HepG2 (cell line): ENCODE data around the gene SHROOM1. TPM values are rescaled to one million over a fixed set of nuclear protein-coding genes. Genes with fewer than 3 reads are reported as not detected.

Experiments used
- ATAC-seq: fragments of 200-7000 bp; cut with Tn5 transposase; 3 replicates; pipeline ENCODE4 v1.9.1; 2020; ENCODE audit warnings: mild to moderate bottlenecking, moderate library complexity
- BruUV-seq: library from RNA; stranded (reverse); fragments of 400-500 nt; replicated peaks from 2 replicates; lab custom pipeline; 2021; lab: Mats Ljungman, UMichigan
- CTCF ChIA-PET: fragments of 300-600 bp; formaldehyde crosslinking; extraction: SDS; loops from one replicate; lab custom pipeline; 2021; ENCODE audit warnings: low total read pairs, inconsistent platforms, low intra/inter-chr PET ratio; lab: Yijun Ruan, JAX
- POLR2A ChIA-PET: fragments of 350-600 bp; sonication (Branson Sonifier 250); formaldehyde crosslinking; loops from one replicate; lab custom pipeline; 2020; ENCODE audit warnings: antibody characterized with exemption, inconsistent platforms; lab: Yijun Ruan, JAX
- DNase-seq: peaks from one replicate; pipeline ENCODE4 v3.0.0-alpha.2; 2015; ENCODE audit warnings: low spot score
- FAIRE-seq: peaks from 3 replicates; lab custom pipeline; 2011; peaks lifted over from hg19 to GRCh38; lab: Jason Lieb, UNC
- H2AFZ ChIP-seq: one replicate; pipeline ENCODE4 v1.6.1; 2011; ENCODE audit warnings: low read length, inconsistent platforms
- H3K27ac ChIP-seq: fragments of 300-600 bp; 3 replicates; pipeline ENCODE4 v1.8.0; 2011; ENCODE audit warnings: mixed run types, mild to moderate bottlenecking, mixed read lengths, low read length, inconsistent platforms; ENCODE audit not compliant: insufficient read depth; ENCODE audit errors: extremely low read length
- H3K27me3 ChIP-seq, 2 experiments: fragments of 200-600 bp in 1 of 2; 2 replicates in 1 of 2; 3 replicates in 1 of 2; pipeline versions ENCODE4 v1.6.0 to v1.8.0; 2011; ENCODE audit warnings: low read length in 2 of 2, mild to moderate bottlenecking in 2 of 2, moderate library complexity in 2 of 2, inconsistent platforms in 1 of 2; ENCODE audit not compliant: insufficient read depth in 2 of 2, control insufficient read depth in 1 of 2
- H3K36me3 ChIP-seq, 2 experiments: fragments of 200-600 bp in 1 of 2; replicated peaks in 1 of 2; 2 replicates in 1 of 2; 3 replicates in 1 of 2; pipeline versions ENCODE4 v1.5.1 to v1.8.0; 2011; ENCODE audit warnings: low read length in 2 of 2, inconsistent platforms in 1 of 2; ENCODE audit not compliant: insufficient read depth in 2 of 2, control insufficient read depth in 1 of 2
- H3K4me1 ChIP-seq: 2 replicates; pipeline ENCODE4 v1.5.1; 2012; ENCODE audit warnings: low read length, inconsistent platforms; ENCODE audit not compliant: insufficient read depth
- H3K4me2 ChIP-seq: 2 replicates; pipeline ENCODE4 v1.6.0; 2011; ENCODE audit warnings: low read depth, low read length, inconsistent platforms
- H3K4me3 ChIP-seq, 3 experiments: fragments of 200-600 bp in 1 of 3; sonication (generic), shearing (Covaris generic) in 1 of 3; replicated peaks in 1 of 3; 2 replicates each; pipeline ENCODE4 v1.5.1; 2011 to 2016; ENCODE audit warnings: low read length in 3 of 3, inconsistent platforms in 2 of 3, low read depth in 2 of 3, mild to moderate bottlenecking in 2 of 3, control low read depth in 1 of 3, mixed read lengths in 1 of 3; ENCODE audit not compliant: insufficient read depth in 1 of 3
- H3K79me2 ChIP-seq: one replicate; pipeline ENCODE4 v1.6.1; 2011; ENCODE audit warnings: low read length, inconsistent platforms; ENCODE audit not compliant: insufficient read depth
- H3K9ac ChIP-seq: 2 replicates; pipeline ENCODE4 v1.6.0; 2011; ENCODE audit warnings: mild to moderate bottlenecking, low read depth, low read length, inconsistent platforms; ENCODE audit not compliant: insufficient read depth
- H3K9me3 ChIP-seq: 2 replicates; pipeline ENCODE4 v1.5.1; 2012; ENCODE audit warnings: mild to moderate bottlenecking, low read length
- H4K20me1 ChIP-seq: 2 replicates; pipeline ENCODE4 v1.6.0; 2011; ENCODE audit warnings: inconsistent platforms, mild to moderate bottlenecking, low read length, moderate library complexity; ENCODE audit not compliant: insufficient read depth
- EZH2 ChIP-seq: conservative IDR thresholded peaks from 2 replicates; pipeline ENCODE4 v1.6.1; 2012; ENCODE audit warnings: mild to moderate bottlenecking, low read depth, low read length, moderate library complexity
- FLYWCH1 ChIP-seq: sonication (generic); formaldehyde crosslinking; IDR thresholded peaks from 2 replicates; pipeline ENCODE4 v1.8.1; 2023; ENCODE audit warnings: mild to moderate bottlenecking, missing genetic modification reagents
- GABPB1 ChIP-seq: IDR thresholded peaks from 2 replicates; pipeline ENCODE4 v1.6.1; 2016; ENCODE audit warnings: mild to moderate bottlenecking, missing genetic modification reagents, moderate library complexity, missing compliant biosample characterization
- JUN ChIP-seq: sonication (generic); formaldehyde crosslinking; IDR thresholded peaks from 2 replicates; pipeline ENCODE4 v1.4.0; 2020; ENCODE audit warnings: mild to moderate bottlenecking, missing genetic modification reagents
- KLF15 ChIP-seq: sonication (generic); formaldehyde crosslinking; IDR thresholded peaks from 2 replicates; pipeline ENCODE4 v1.8.1; 2023; ENCODE audit warnings: borderline replicate concordance, mild to moderate bottlenecking, inconsistent platforms, missing genetic modification reagents, mixed read lengths
- MEIS1 ChIP-seq: sonication (generic); formaldehyde crosslinking; IDR thresholded peaks from 2 replicates; pipeline ENCODE4 v1.9.0; 2021; ENCODE audit warnings: mild to moderate bottlenecking, missing genetic modification reagents, moderate library complexity, borderline replicate concordance
- MIXL1 ChIP-seq: IDR thresholded peaks from 2 replicates; pipeline ENCODE4 v1.6.1; 2016
- MTA3 ChIP-seq: sonication (generic); formaldehyde crosslinking; IDR thresholded peaks from 2 replicates; pipeline ENCODE4 v1.4.0; 2020; ENCODE audit warnings: missing genetic modification reagents
- NAIF1 ChIP-seq: sonication (generic); formaldehyde crosslinking; IDR thresholded peaks from 2 replicates; pipeline ENCODE4 v1.5.0; 2020; ENCODE audit warnings: mild to moderate bottlenecking, missing genetic modification reagents, borderline replicate concordance
- NFKBIZ ChIP-seq: IDR thresholded peaks from 2 replicates; pipeline ENCODE4 v1.6.1; 2018; ENCODE audit warnings: missing genetic modification reagents, missing compliant biosample characterization
- NONO ChIP-seq, 2 experiments: fragments of 450-650 bp in 1 of 2; sonication (generic) in 1 of 2; formaldehyde crosslinking in 1 of 2; IDR thresholded peaks in 1 of 2; conservative IDR thresholded peaks in 1 of 2; 2 replicates each; pipeline versions ENCODE4 v1.6.1 to v1.8.0; 2017 to 2022; ENCODE audit warnings: mild to moderate bottlenecking in 1 of 2, missing genetic modification reagents in 1 of 2, moderate library complexity in 1 of 2
- REPIN1 ChIP-seq: sonication (generic); formaldehyde crosslinking; IDR thresholded peaks from 2 replicates; pipeline ENCODE4 v1.8.0; 2022; ENCODE audit warnings: missing genetic modification reagents, low read depth, mild to moderate bottlenecking, borderline replicate concordance
- SIX1 ChIP-seq: sonication (generic); formaldehyde crosslinking; IDR thresholded peaks from 2 replicates; pipeline ENCODE4 v1.4.0; 2020; ENCODE audit warnings: missing genetic modification reagents, borderline replicate concordance
- TBL1XR1 ChIP-seq: fragments of 150-350 bp; IDR thresholded peaks from 2 replicates; pipeline ENCODE4 v1.6.1; 2014; ENCODE audit warnings: borderline replicate concordance, low read length; ENCODE audit not compliant: partially characterized antibody
- ZNF496 ChIP-seq: sonication (generic); formaldehyde crosslinking; IDR thresholded peaks from 2 replicates; pipeline ENCODE4 v1.8.1; 2023; ENCODE audit warnings: mild to moderate bottlenecking, moderate library complexity, missing genetic modification reagents; ENCODE audit not compliant: insufficient replicate concordance
- ZNF552 ChIP-seq: sonication (generic); formaldehyde crosslinking; IDR thresholded peaks from 2 replicates; pipeline ENCODE4 v1.9.0; 2022; ENCODE audit warnings: missing genetic modification reagents, mild to moderate bottlenecking, borderline replicate concordance
- ZNF780A ChIP-seq: sonication (generic); formaldehyde crosslinking; IDR thresholded peaks from 2 replicates; pipeline ENCODE4 v1.8.0; 2022; ENCODE audit warnings: mild to moderate bottlenecking, missing genetic modification reagents, moderate library complexity
- ZNF83 ChIP-seq: sonication (generic); formaldehyde crosslinking; IDR thresholded peaks from 2 replicates; pipeline ENCODE4 v1.4.0; 2020; ENCODE audit warnings: missing genetic modification reagents, mild to moderate bottlenecking, borderline replicate concordance
- ZSCAN31 ChIP-seq: sonication (generic); formaldehyde crosslinking; IDR thresholded peaks from 2 replicates; pipeline ENCODE4 v1.5.0; 2020; ENCODE audit warnings: low read depth, mild to moderate bottlenecking, missing genetic modification reagents
- WGBS: methylation state at CpG from one replicate; pipeline ENCODE4 v1.1.6; 2017; ENCODE audit warnings: low lambda C conversion rate; 5-methylcytosine and 5-hydroxymethylcytosine counted together
- in situ Hi-C: cut with HindIII; loops from 2 replicates; pipeline ENCODE4 v1.10.0; 2017; ENCODE audit warnings: low pct_unique_long_range_greater_than_20kb; ENCODE audit not compliant: extremely low pct_ligation_motif_present
- intact Hi-C: fragments of 100-400 bp; cut with micrococcal nuclease; formaldehyde crosslinking; loops from one replicate; pipeline ENCODE4 v1.10.0; 2022; ENCODE audit not compliant: unreplicated experiment
- polyA plus RNA-seq, 8 experiments: library from polyadenylated mRNA; depleted of rRNA in 3 of 8; stranded (reverse) in 7 of 8; unstranded in 1 of 8; fragments of >200 nt; fragmentation: Illumina TruSeq in 4 of 8; extraction: Trizol in 4 of 8; gene quantifications; 2 replicates each; pipeline versions ENCODE4 v1.2.1 to v1.2.3, GENCODE V29; 2011 to 2016; ENCODE audit warnings: low read depth in 4 of 8, missing spikeins in 1 of 8, mixed read lengths in 1 of 8; ENCODE audit not compliant: insufficient read depth in 1 of 8
- total RNA-seq, 5 experiments: library from RNA; depleted of rRNA; stranded (reverse); fragments of >200 nt; fragmentation: Illumina TruSeq; extraction: Trizol; gene quantifications; 2 replicates each; pipeline ENCODE4 v1.2.3, GENCODE V29; 2016; ENCODE audit warnings: low read depth in 1 of 5
- TF ChIP-seq, protein P1 (sequence below): sonication (generic); formaldehyde crosslinking; IDR thresholded peaks from 2 replicates; pipeline ENCODE4 v1.4.0; 2020; ENCODE audit warnings: missing genetic modification reagents
- TF ChIP-seq, protein P2 (sequence below): IDR thresholded peaks from 2 replicates; pipeline ENCODE4 v1.6.1; 2016
- TF ChIP-seq, protein P3 (sequence below): IDR thresholded peaks from 2 replicates; pipeline ENCODE4 v1.6.1; 2016; ENCODE audit warnings: low read depth

SHROOM1 gene
- total and polyA plus RNA-seq, 2 of the 13 experiments (the other 11 are each of a cell fraction or from before 2014, with no cell fraction given) = 18.2 to 25.7 TPM

DNA sequence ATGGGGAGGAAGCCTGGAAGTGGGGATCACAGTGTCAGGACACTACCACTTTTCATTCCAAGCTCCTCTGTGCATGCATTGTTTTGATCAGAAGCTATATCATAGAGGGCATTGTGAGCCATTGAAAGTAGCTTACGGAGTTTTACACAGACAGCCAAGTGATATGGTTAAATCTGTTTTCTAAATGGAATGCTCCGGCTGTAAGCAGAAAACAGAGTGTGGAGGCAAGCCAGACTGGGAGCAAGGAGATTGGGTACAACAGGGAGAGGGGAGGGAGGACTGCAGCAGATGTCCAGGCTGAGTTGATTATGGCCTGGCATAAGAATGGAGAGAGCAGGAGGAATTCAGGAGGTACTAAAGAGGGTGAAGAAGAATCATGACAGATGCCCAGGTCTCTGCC, 32.8 kb downstream of the SHROOM1 start (continued):
- TF ChIP-seq, protein P1, sequence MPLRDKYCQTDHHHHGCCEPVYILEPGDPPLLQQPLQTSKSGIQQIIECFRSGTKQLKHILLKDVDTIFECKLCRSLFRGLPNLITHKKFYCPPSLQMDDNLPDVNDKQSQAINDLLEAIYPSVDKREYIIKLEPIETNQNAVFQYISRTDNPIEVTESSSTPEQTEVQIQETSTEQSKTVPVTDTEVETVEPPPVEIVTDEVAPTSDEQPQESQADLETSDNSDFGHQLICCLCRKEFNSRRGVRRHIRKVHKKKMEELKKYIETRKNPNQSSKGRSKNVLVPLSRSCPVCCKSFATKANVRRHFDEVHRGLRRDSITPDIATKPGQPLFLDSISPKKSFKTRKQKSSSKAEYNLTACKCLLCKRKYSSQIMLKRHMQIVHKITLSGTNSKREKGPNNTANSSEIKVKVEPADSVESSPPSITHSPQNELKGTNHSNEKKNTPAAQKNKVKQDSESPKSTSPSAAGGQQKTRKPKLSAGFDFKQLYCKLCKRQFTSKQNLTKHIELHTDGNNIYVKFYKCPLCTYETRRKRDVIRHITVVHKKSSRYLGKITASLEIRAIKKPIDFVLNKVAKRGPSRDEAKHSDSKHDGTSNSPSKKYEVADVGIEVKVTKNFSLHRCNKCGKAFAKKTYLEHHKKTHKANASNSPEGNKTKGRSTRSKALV = no peak
- TF ChIP-seq ZNF496 (CRISPR knock-in tag) (no peak), TBL1XR1 (no peak), NFKBIZ (CRISPR knock-in tag) (no peak), ZNF552 (no peak), FLYWCH1 (no peak), NONO (IDR thresholded peaks at IDR 0.05) (no peak), NONO (CRISPR knock-in tag; conservative IDR thresholded peaks at IDR 0.05) (no peak), SIX1 (CRISPR knock-in tag) (no peak), ZNF83 (no peak), ZNF780A (CRISPR knock-in tag) (no peak), REPIN1 (no peak)
- TF ChIP-seq, protein P2, sequence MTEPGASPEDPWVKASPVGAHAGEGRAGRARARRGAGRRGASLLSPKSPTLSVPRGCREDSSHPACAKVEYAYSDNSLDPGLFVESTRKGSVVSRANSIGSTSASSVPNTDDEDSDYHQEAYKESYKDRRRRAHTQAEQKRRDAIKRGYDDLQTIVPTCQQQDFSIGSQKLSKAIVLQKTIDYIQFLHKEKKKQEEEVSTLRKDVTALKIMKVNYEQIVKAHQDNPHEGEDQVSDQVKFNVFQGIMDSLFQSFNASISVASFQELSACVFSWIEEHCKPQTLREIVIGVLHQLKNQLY (CRISPR knock-in tag) = no peak
- TF ChIP-seq, all 625 proteins: peak for 0

DNA sequence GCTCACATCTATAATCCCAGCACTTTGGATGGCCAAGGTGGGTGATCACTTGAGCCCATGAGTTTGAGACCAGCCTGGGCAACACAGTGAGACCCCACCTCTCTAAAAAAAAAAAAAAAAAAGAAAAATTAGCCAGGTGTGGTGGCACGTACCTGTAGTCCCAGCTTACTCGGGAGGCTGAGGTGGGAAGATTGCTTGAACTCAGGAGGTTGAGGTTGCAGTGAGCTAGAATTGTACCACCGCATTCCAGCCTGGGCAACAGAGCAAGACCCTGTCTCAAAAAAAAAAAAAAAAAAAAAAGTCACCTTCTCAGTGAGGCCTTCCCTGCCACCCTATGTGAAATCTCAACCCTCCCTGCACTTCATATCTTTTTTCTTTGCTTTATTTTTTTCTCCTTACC, 39.4 kb downstream of the SHROOM1 start:
- DNase-seq (no peak), FAIRE-seq (no peak), ATAC-seq (no peak)
- Histone ChIP-seq H3K36me3 (peaks cover 0 to 2% of the 10 kb centered on the region in 2 experiments; a peak in 2 of 5 replicates), H4K20me1 (no peaks in the 10 kb centered on the region), H3K9me3 (no peaks in the 10 kb centered on the region), H3K4me2 (no peak overlapping the region), H3K4me3 (no peak overlapping the region), H3K27me3 (no peaks in the 10 kb centered on the region), H3K9ac (no peak overlapping the region), H3K27ac (no peak overlapping the region), H2AFZ (no peak overlapping the region), H3K4me1 (peaks cover 21% of the 10 kb centered on the region; the same call in 1 of the 2 replicates), H3K79me2 (peaks cover 3% of the 10 kb centered on the region)
- WGBS = 97% methylated on average over 3 of the region's 3 CpGs
- in situ Hi-C loops (no loop called here), intact Hi-C loops (no loop called here)
- no TSS peak for BruUV-seq
- ChIA-PET POLR2A (interaction anchor here (2.1 kb wide), 1 partner anchor 16 kb away, joined by 11 read pairs; no protein-coding TSS in a partner anchor), CTCF (interaction anchor here (0.8 kb wide), 1 partner anchor 29 kb away, joined by 3 read pairs; no protein-coding TSS in a partner anchor)
- TF ChIP-seq MIXL1 (CRISPR knock-in tag) (no peak), NAIF1 (CRISPR knock-in tag) (no peak), EZH2 (no peak), MTA3 (no peak), KLF15 (no peak), MEIS1 (CRISPR knock-in tag) (no peak), GABPB1 (CRISPR knock-in tag) (no peak), ZSCAN31 (CRISPR knock-in tag) (no peak), JUN (no peak)
- TF ChIP-seq, protein P3, sequence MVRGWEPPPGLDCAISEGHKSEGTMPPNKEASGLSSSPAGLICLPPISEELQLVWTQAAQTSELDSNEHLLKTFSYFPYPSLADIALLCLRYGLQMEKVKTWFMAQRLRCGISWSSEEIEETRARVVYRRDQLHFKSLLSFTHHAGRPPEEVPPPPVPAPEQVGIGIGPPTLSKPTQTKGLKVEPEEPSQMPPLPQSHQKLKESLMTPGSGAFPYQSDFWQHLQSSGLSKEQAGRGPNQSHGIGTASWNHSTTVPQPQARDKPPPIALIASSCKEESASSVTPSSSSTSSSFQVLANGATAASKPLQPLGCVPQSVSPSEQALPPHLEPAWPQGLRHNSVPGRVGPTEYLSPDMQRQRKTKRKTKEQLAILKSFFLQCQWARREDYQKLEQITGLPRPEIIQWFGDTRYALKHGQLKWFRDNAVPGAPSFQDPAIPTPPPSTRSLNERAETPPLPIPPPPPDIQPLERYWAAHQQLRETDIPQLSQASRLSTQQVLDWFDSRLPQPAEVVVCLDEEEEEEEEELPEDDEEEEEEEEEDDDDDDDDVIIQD = no peak
